Type B pancreatic cell (in vitro differentiated cells): ENCODE results near the gene PCOLCE2. TPM values are rescaled to one million over a fixed set of nuclear protein-coding genes. Genes with fewer than 3 reads are reported as not detected.

Experiments used
- DNase-seq: peaks from one replicate; pipeline ENCODE4 v3.0.0; 2021; ENCODE audit warnings: mixed read lengths; ENCODE audit not compliant: unreplicated experiment; ENCODE audit errors: extremely low spot score
- H3K27ac Mint-ChIP-seq: 2 replicates; pipeline ENCODE4 v1.8.0; 2021; ENCODE audit warnings: mild to moderate bottlenecking, mixed read lengths
- H3K27me3 Mint-ChIP-seq: 2 replicates; pipeline ENCODE4 v1.8.0; 2021; ENCODE audit warnings: mixed read lengths
- H3K36me3 Mint-ChIP-seq: 2 replicates; pipeline ENCODE4 v1.8.0; 2021; ENCODE audit warnings: mixed read lengths
- H3K4me1 Mint-ChIP-seq: one replicate; pipeline ENCODE4 v1.8.0; 2021; ENCODE audit warnings: mixed read lengths; ENCODE audit not compliant: unreplicated experiment
- H3K4me3 Mint-ChIP-seq: 2 replicates; pipeline ENCODE4 v1.8.0; 2021; ENCODE audit warnings: mild to moderate bottlenecking, mixed read lengths
- H3K9me3 Mint-ChIP-seq: 2 replicates; pipeline ENCODE4 v1.8.0; 2021; ENCODE audit warnings: mixed read lengths
- total RNA-seq: library from RNA; stranded (reverse); gene quantifications from 2 replicates; pipeline ENCODE4 v1.2.1, GENCODE V29; 2021; ENCODE audit warnings: low replicate concordance
- TF ChIP-seq, protein P1 (sequence below): fragments of 200-600 bp; sonication (generic); conservative IDR thresholded peaks from 2 replicates; pipeline ENCODE4 v1.5.0; 2021; ENCODE audit warnings: antibody characterized with exemption, mild to moderate bottlenecking

The PCOLCE2 gene
- total RNA-seq, 1 donor from 2014 or later = 7.2 TPM

DNA sequence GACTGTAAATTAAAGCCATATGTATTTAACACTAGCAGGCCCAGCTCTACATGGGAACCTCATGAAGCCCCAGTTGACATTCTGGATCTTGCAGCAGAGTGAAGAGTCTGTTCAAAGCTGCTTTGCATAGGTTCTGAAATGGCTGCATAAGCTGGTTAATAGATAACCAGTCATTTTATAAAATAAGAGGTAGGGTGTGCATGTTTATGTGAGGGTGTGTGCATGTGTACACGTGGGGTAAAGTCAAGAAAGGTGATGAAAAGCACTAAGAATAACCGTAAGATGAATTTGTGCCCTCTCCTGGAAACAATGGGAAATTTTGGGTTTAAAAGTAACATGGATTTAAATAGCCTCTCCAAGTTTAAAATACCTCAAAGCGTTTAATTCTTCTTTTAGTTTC is 41.6 kb upstream of the PCOLCE2 start:
- no peaks in the 10 kb centered on the region for H3K36me3 Mint-ChIP-seq

DNA sequence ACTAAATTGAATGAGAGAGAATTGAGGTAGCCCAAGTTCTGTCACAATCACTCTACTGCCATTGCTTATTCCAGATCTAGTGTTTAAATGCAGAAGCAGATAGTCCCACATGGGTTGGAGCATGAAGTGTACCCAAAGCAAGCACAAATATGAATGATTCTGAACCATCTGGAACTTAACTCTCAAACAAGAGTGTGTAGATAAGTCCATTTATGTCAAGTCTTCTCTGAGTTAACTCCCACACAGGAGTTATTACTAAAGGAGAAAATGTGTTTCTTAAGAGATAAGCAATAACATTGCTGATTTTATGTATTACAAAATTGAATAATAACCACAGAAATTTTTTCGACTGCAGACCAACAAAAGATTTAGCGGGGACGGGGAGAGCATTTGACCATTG is 41.0 kb upstream of the PCOLCE2 start:
- no peak for DNase-seq
- Mint-ChIP-seq H3K4me3 (no peak overlapping the region), H3K36me3 (no peaks in the 10 kb centered on the region), H3K27ac (no peak overlapping the region), H3K27me3 (peaks cover 3% of the 10 kb centered on the region), H3K4me1 (no peaks in the 10 kb centered on the region), H3K9me3 (peaks cover 3% of the 10 kb centered on the region)
- TF ChIP-seq, protein P1, sequence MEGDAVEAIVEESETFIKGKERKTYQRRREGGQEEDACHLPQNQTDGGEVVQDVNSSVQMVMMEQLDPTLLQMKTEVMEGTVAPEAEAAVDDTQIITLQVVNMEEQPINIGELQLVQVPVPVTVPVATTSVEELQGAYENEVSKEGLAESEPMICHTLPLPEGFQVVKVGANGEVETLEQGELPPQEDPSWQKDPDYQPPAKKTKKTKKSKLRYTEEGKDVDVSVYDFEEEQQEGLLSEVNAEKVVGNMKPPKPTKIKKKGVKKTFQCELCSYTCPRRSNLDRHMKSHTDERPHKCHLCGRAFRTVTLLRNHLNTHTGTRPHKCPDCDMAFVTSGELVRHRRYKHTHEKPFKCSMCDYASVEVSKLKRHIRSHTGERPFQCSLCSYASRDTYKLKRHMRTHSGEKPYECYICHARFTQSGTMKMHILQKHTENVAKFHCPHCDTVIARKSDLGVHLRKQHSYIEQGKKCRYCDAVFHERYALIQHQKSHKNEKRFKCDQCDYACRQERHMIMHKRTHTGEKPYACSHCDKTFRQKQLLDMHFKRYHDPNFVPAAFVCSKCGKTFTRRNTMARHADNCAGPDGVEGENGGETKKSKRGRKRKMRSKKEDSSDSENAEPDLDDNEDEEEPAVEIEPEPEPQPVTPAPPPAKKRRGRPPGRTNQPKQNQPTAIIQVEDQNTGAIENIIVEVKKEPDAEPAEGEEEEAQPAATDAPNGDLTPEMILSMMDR = no peak

More for the DNA sequence above, 41.6 kb upstream of the PCOLCE2 start:
- no peaks in the 10 kb centered on the region for H3K4me1 Mint-ChIP-seq
- DNase-seq = no peak
- no peak overlapping the region for H3K27ac Mint-ChIP-seq
- TF ChIP-seq, protein P1 = no peak
- peaks cover 4% of the 10 kb centered on the region for H3K9me3 Mint-ChIP-seq
- H3K4me3 Mint-ChIP-seq = no peak overlapping the region
- peaks cover 3% of the 10 kb centered on the region for H3K27me3 Mint-ChIP-seq

DNA sequence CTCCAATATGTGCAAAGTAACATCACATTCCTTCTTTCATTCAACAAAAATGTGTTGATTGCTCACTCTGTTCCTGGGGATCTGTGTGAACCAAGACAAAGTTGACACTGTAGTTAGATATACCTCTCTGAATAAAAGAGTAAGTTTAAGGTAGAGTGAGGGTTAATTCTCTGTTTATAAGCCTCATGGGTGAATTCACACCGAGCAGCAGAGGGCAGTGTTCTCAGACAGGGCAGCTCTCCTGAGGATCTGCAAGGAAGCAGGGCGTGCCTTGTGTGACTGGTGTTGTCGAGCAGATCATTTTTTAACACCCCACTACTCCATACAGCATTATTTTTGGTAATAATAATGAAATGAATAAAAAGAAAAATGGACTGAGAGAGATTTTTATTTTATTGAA is 40.2 kb upstream of the PCOLCE2 start:
- Mint-ChIP-seq H3K27me3 (peaks cover 3% of the 10 kb centered on the region), H3K27ac (no peak overlapping the region), H3K4me3 (no peak overlapping the region), H3K9me3 (no peaks in the 10 kb centered on the region), H3K36me3 (no peaks in the 10 kb centered on the region), H3K4me1 (no peaks in the 10 kb centered on the region)
- TF ChIP-seq, protein P1 = peak; percentile 56
- DNase-seq = no peak

DNA sequence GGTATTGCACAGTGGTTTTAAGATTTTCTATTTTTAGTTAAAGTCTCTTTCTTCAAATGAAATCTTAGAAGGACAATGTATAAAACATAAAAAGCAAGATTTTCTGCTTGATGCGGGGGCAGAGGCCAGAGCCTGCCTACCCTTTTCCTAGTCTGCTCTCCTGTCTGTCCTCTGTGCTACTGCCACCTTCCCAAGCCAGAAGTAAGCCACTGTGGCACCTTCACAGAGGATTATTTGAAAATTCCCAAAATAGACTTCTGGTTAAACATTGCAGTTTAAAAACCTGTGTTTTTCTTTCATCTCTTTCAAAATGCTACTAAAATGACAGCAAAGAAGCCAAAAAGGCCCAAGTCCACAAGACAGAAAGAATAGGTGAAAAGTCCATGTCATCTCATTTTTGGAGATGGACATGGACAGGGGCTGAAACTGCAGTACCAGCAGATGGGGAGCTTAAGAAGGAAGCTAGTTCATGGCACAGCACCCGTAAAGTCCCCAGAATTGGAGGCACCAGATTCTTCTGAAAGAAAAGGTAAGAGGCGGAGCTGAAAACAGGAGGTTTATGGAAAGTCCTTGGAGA is 37.6 kb upstream of the PCOLCE2 start:
- TF ChIP-seq, protein P1 = no peak
- H3K36me3 Mint-ChIP-seq = no peaks in the 10 kb centered on the region
- no peaks in the 10 kb centered on the region for H3K27me3 Mint-ChIP-seq
- no peaks in the 10 kb centered on the region for H3K9me3 Mint-ChIP-seq
- H3K27ac Mint-ChIP-seq = no peak overlapping the region
- no peak overlapping the region for H3K4me3 Mint-ChIP-seq
- no peak for DNase-seq
- no peaks in the 10 kb centered on the region for H3K4me1 Mint-ChIP-seq

DNA sequence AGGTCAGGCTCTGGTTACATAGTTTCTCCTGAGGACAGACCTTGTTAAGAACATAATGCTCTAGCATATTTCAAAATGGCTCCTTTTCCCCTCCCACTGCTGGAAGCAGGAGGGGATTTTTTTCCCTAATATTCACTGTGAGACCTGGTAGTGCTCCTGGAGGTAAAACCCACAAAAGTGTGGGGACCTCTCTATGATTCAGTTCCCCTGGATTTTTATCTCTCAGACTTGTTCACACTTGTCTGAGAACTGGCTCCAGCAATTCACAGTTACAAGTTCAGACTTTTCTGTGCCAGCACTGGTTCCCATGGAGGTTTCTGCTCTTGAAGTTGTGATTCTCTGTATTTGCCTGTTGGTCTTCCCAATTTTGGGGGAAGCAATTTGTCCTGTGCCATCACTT is 36.3 kb upstream of the PCOLCE2 start:
- Mint-ChIP-seq H3K4me3 (no peak overlapping the region), H3K9me3 (no peaks in the 10 kb centered on the region), H3K27ac (no peak overlapping the region), H3K36me3 (no peaks in the 10 kb centered on the region), H3K4me1 (no peaks in the 10 kb centered on the region), H3K27me3 (no peaks in the 10 kb centered on the region)
- TF ChIP-seq, protein P1 = no peak
- DNase-seq = no peak

DNA sequence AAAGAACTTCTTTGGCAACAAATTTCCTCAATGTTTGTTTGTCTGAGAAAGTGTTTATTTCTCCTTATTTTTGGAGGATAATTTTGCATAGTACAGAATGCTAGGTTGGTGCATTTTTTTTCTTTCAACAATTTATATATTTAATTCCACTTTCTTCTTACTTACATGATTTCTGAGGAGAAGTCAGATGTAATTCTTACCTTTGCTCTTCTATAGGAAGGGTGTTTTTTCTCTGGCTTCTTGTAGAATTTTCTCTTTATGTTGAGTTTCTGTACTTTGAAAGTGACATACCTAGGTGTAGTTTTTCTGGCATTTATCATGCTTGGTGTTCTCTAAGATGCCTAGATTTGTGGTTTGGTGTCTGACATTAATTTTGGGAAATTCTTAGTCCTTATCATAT is 34.8 kb upstream of the PCOLCE2 start:
- no peaks in the 10 kb centered on the region for H3K27me3 Mint-ChIP-seq
- H3K4me3 Mint-ChIP-seq = no peak overlapping the region
- TF ChIP-seq, protein P1 = no peak
- no peaks in the 10 kb centered on the region for H3K36me3 Mint-ChIP-seq
- H3K9me3 Mint-ChIP-seq = no peaks in the 10 kb centered on the region
- no peak for DNase-seq
- no peaks in the 10 kb centered on the region for H3K4me1 Mint-ChIP-seq
- no peak overlapping the region for H3K27ac Mint-ChIP-seq
